Chondrocyte (in vitro differentiated cells): ENCODE measurements around the gene DENND4C. TPM values are rescaled to one million over a fixed set of nuclear protein-coding genes. Genes with fewer than 3 reads are reported as not detected.

ENCODE experiments used
- DNase-seq: peaks from one replicate; pipeline ENCODE4 v3.0.0; 2021; ENCODE audit warnings: mixed read lengths, low spot score
- H3K27ac Mint-ChIP-seq: one replicate; pipeline ENCODE4 v1.8.0; 2021; ENCODE audit warnings: mild to moderate bottlenecking, moderate library complexity, mixed read lengths; ENCODE audit not compliant: unreplicated experiment
- H3K27me3 Mint-ChIP-seq: 2 replicates; pipeline ENCODE4 v1.8.0; 2021; ENCODE audit warnings: low read depth, mixed read lengths
- H3K36me3 Mint-ChIP-seq: 2 replicates; pipeline ENCODE4 v1.8.0; 2021; ENCODE audit warnings: low read depth, mixed read lengths
- H3K4me1 Mint-ChIP-seq: 2 replicates; pipeline ENCODE4 v1.8.0; 2021; ENCODE audit warnings: low read depth, mild to moderate bottlenecking, mixed read lengths
- H3K4me3 Mint-ChIP-seq: one replicate; pipeline ENCODE4 v1.8.0; 2021; ENCODE audit warnings: mild to moderate bottlenecking, moderate library complexity, mixed read lengths; ENCODE audit not compliant: unreplicated experiment
- H3K9me3 Mint-ChIP-seq: 2 replicates; pipeline ENCODE4 v1.8.0; 2021; ENCODE audit warnings: low read depth, mixed read lengths
- CTCF ChIP-seq: fragments of 200-600 bp; sonication (generic); IDR thresholded peaks from 2 replicates; pipeline ENCODE4 v1.5.0; 2021; ENCODE audit warnings: antibody characterized with exemption, mild to moderate bottlenecking, moderate library complexity
- total RNA-seq: library from RNA; stranded (reverse); gene quantifications from 3 replicates; pipeline ENCODE4 v1.2.1, GENCODE V29; 2021

The DENND4C gene
- total RNA-seq, 1 donor from 2014 or later: 27.0 TPM

- DNase-seq: no peak
- H3K36me3 Mint-ChIP-seq: no peaks in the 10 kb centered on the region
- no peaks in the 10 kb centered on the region for H3K4me1 Mint-ChIP-seq
- H3K9me3 Mint-ChIP-seq: no peaks in the 10 kb centered on the region
- H3K4me3 Mint-ChIP-seq: no peak overlapping the region
- no peaks in the 10 kb centered on the region for H3K27me3 Mint-ChIP-seq
- no peak overlapping the region for H3K27ac Mint-ChIP-seq
- no peak for TF ChIP-seq CTCF
These were observed 21.8 kb upstream of the DENND4C start for GRCh38 chr9:19208653-19209052.

- Mint-ChIP-seq H3K36me3 (no peaks in the 10 kb centered on the region), H3K27me3 (no peaks in the 10 kb centered on the region), H3K4me1 (no peaks in the 10 kb centered on the region), H3K4me3 (no peak overlapping the region), H3K9me3 (no peaks in the 10 kb centered on the region), H3K27ac (no peak overlapping the region)
- TF ChIP-seq CTCF: no peak
- DNase-seq: no peak
These were observed 21.3 kb upstream of the DENND4C start for GRCh38 chr9:19209188-19209587.

- no peak for TF ChIP-seq CTCF
- H3K4me1 Mint-ChIP-seq: no peaks in the 10 kb centered on the region
- H3K27me3 Mint-ChIP-seq: no peaks in the 10 kb centered on the region
- H3K4me3 Mint-ChIP-seq: no peak overlapping the region
- H3K27ac Mint-ChIP-seq: no peak overlapping the region
- no peaks in the 10 kb centered on the region for H3K9me3 Mint-ChIP-seq
- H3K36me3 Mint-ChIP-seq: no peaks in the 10 kb centered on the region
- DNase-seq: no peak
These were observed 16.7 kb upstream of the DENND4C start for GRCh38 chr9:19213823-19214222.

- no peak for TF ChIP-seq CTCF
- H3K4me3 Mint-ChIP-seq: no peak overlapping the region
- H3K27me3 Mint-ChIP-seq: no peaks in the 10 kb centered on the region
These were observed 14.0 kb upstream of the DENND4C start for GRCh38 chr9:19216466-19216865.

GRCh38 chr9:19221326-19221725 is 9.2 kb upstream of the DENND4C start:
- Mint-ChIP-seq H3K27me3 (no peaks in the 10 kb centered on the region), H3K27ac (no peak overlapping the region), H3K4me3 (no peak overlapping the region), H3K4me1 (no peaks in the 10 kb centered on the region), H3K36me3 (no peaks in the 10 kb centered on the region), H3K9me3 (no peaks in the 10 kb centered on the region)
- DNase-seq: no peak
- TF ChIP-seq CTCF: no peak

More at GRCh38 chr9:19216466-19216865, 14.0 kb upstream of the DENND4C start:
- Mint-ChIP-seq H3K36me3 (no peaks in the 10 kb centered on the region), H3K4me1 (no peaks in the 10 kb centered on the region), H3K27ac (no peak overlapping the region), H3K9me3 (no peaks in the 10 kb centered on the region)
- no peak for DNase-seq
